ENCODE measurements around the gene CST1.

CST1 gene

DNA sequence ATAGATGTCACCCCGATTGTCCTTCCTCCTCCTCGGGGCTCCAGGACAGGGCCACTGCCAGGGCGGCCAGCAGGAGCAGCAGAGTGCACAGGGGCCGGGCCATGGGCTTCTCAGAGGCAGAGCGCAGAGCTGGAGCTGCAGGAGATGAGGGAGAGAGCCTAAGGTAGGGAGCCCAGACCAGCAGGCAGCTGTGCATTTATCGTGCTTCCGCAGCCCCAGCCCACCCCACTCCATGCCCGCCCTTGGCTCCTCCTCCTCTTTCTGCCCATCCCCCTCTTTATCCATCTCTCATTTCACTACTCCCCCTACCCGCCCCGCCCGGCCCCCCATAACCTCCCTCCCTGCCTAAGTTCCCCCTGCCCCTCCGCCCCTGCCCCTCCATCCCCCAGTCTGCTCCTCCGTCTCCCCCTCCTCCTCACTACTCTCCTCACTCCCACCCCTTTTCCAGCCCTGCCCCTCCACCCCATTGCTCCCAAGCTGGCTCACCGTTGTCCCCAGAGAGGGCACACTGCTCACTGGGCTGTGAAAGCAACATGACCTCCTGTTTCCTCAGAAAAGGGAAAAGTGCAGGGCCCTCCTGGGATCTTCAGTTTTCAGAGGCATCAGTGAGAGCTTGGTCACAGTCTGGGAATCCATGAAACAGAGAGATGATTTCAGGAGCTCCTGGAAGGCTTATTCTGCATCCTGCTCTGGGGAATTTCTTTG, 25.5 kb upstream of the CST1 start:
- Histone ChIP-seq H2AFZ (ENCODE audit: low read length) (no peak overlapping the region), H3K79me2 (ENCODE audit: insufficient read depth, low read length) (no peaks in the 10 kb centered on the region), H3K27me3 (ENCODE audit: insufficient read depth, low read length, poor library complexity, severe bottlenecking) (no peaks in the 10 kb centered on the region), H3K9ac (ENCODE audit: low read depth, low read length, poor library complexity, severe bottlenecking) (no peak overlapping the region), H3K4me1 (ENCODE audit: insufficient read depth, low read length, poor library complexity, severe bottlenecking) (no peaks in the 10 kb centered on the region), H4K20me1 (ENCODE audit: insufficient read depth, low read length, poor library complexity, severe bottlenecking) (no peaks in the 10 kb centered on the region), H3K9me2 (replicated peaks; ENCODE audit: low read depth, low read length) (no peaks in the 10 kb centered on the region), H3F3A (ENCODE audit: low read depth) (no peaks in the 10 kb centered on the region), H3K4me2 (ENCODE audit: low read depth, low read length, poor library complexity, severe bottlenecking) (no peak overlapping the region), H3K9me3 (ENCODE audit: insufficient read depth, low read depth, low read length) (no peaks in the 10 kb centered on the region), H3K4me3 (ENCODE audit: low read length, poor library complexity, severe bottlenecking) (no peak overlapping the region), H3K36me3 (ENCODE audit: insufficient read depth, low read length) (no peaks in the 10 kb centered on the region)
- TF ChIP-seq EZH2phosphoT487 (IDR thresholded peaks at IDR 0.05; ENCODE audit: borderline replicate concordance) (no peak), CTCF (conservative IDR thresholded peaks at IDR 0.05; ENCODE audit: low read length) (no peak)

GRCh38 chr20:23774081-23774480, 23.3 kb upstream of the CST1 start:
- H3K9ac ChIP-seq (ENCODE audit: low read depth, low read length, poor library complexity, severe bottlenecking) = no peak overlapping the region
- H2AFZ ChIP-seq (ENCODE audit: low read length) = no peak overlapping the region
- no peaks in the 10 kb centered on the region for H3K27me3 ChIP-seq (ENCODE audit: insufficient read depth, low read length, poor library complexity, severe bottlenecking)
- no peaks in the 10 kb centered on the region for H4K20me1 ChIP-seq (ENCODE audit: insufficient read depth, low read length, poor library complexity, severe bottlenecking)
- TF ChIP-seq CTCF (conservative IDR thresholded peaks at IDR 0.05; ENCODE audit: low read length) (no peak), EZH2phosphoT487 (IDR thresholded peaks at IDR 0.05; ENCODE audit: borderline replicate concordance) (no peak)
- H3F3A ChIP-seq (ENCODE audit: low read depth) = no peaks in the 10 kb centered on the region
- no peaks in the 10 kb centered on the region for H3K36me3 ChIP-seq (ENCODE audit: insufficient read depth, low read length)
- H3K9me2 ChIP-seq (replicated peaks; ENCODE audit: low read depth, low read length) = no peaks in the 10 kb centered on the region
- no peak overlapping the region for H3K4me2 ChIP-seq (ENCODE audit: low read depth, low read length, poor library complexity, severe bottlenecking)
- no peaks in the 10 kb centered on the region for H3K4me1 ChIP-seq (ENCODE audit: insufficient read depth, low read length, poor library complexity, severe bottlenecking)
- H3K9me3 ChIP-seq (ENCODE audit: insufficient read depth, low read depth, low read length) = no peaks in the 10 kb centered on the region
- no peaks in the 10 kb centered on the region for H3K79me2 ChIP-seq (ENCODE audit: insufficient read depth, low read length)
- H3K4me3 ChIP-seq (ENCODE audit: low read length, poor library complexity, severe bottlenecking) = no peak overlapping the region

DNA sequence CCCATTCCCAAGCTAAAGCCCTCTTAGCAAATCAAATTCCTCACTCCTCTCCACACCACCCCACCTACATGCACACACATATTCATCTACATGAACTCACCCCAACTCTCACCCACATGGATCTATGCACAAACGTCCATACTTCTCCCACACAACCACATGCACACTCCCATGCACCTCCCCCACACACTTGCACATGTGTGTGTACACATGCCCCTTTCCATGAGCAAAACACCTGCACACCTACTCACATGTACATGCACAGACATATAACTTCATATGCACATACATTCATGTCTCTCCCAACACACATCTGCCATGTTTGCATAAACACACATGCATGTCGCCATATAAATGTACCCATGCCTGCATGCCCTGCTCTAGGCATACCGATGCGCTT, 22.8 kb upstream of the CST1 start:
- TF ChIP-seq CTCF (conservative IDR thresholded peaks at IDR 0.05; ENCODE audit: low read length) (no peak), EZH2phosphoT487 (IDR thresholded peaks at IDR 0.05; ENCODE audit: borderline replicate concordance) (no peak)
- no peaks in the 10 kb centered on the region for H3F3A ChIP-seq (ENCODE audit: low read depth)
- no peaks in the 10 kb centered on the region for H3K9me3 ChIP-seq (ENCODE audit: insufficient read depth, low read depth, low read length)
- no peaks in the 10 kb centered on the region for H3K9me2 ChIP-seq (replicated peaks; ENCODE audit: low read depth, low read length)
- no peaks in the 10 kb centered on the region for H3K4me1 ChIP-seq (ENCODE audit: insufficient read depth, low read length, poor library complexity, severe bottlenecking)
- no peak overlapping the region for H3K4me2 ChIP-seq (ENCODE audit: low read depth, low read length, poor library complexity, severe bottlenecking)
- no peaks in the 10 kb centered on the region for H3K79me2 ChIP-seq (ENCODE audit: insufficient read depth, low read length)
- H3K9ac ChIP-seq (ENCODE audit: low read depth, low read length, poor library complexity, severe bottlenecking) = no peak overlapping the region
- no peak overlapping the region for H3K4me3 ChIP-seq (ENCODE audit: low read length, poor library complexity, severe bottlenecking)
- no peaks in the 10 kb centered on the region for H3K36me3 ChIP-seq (ENCODE audit: insufficient read depth, low read length)
- H3K27me3 ChIP-seq (ENCODE audit: insufficient read depth, low read length, poor library complexity, severe bottlenecking) = no peaks in the 10 kb centered on the region
- no peaks in the 10 kb centered on the region for H4K20me1 ChIP-seq (ENCODE audit: insufficient read depth, low read length, poor library complexity, severe bottlenecking)
- H2AFZ ChIP-seq (ENCODE audit: low read length) = no peak overlapping the region
